H1 (cell line): ENCODE data around the gene ANP32B. TPM values are rescaled to one million over a fixed set of nuclear protein-coding genes. Genes with fewer than 3 reads are reported as not detected.

Source experiments
- GTF2F1 ChIP-seq: IDR thresholded peaks from 2 replicates; pipeline ENCODE4 v1.6.1; 2012; ENCODE audit warnings: low read depth, low read length, improper control_type of control experiment, borderline replicate concordance
- JUN ChIP-seq: IDR thresholded peaks from 2 replicates; pipeline ENCODE4 v1.6.1; 2011; ENCODE audit warnings: low read depth, mild to moderate bottlenecking, improper control_type of control experiment, low read length
- POLR2A ChIP-seq, 2 experiments: IDR thresholded peaks; 1 replicate in 1 of 2; 2 replicates in 1 of 2; pipeline ENCODE4 v1.6.1; 2011; ENCODE audit warnings: low read depth in 2 of 2, low read length in 2 of 2, mild to moderate bottlenecking in 2 of 2; ENCODE audit errors: control extremely low read depth in 1 of 2
- polyA plus RNA-seq, 7 experiments: library from polyadenylated mRNA; depleted of rRNA in 3 of 7; stranded (reverse) in 5 of 7; unstranded in 2 of 7; fragments of >200 nt in 5 of 7; fragments of 200-250 nt in 2 of 7; gene quantifications; 1 replicate in 5 of 7; 2 replicates in 1 of 7; 4 replicates in 1 of 7; pipeline versions ENCODE4 v1.2.1 to v1.2.3, GENCODE V29; 2011 to 2013; ENCODE audit warnings: missing spikeins in 2 of 7, mixed read lengths in 2 of 7
- total RNA-seq: library from RNA; stranded (reverse); fragmentation: NEBNext Ultra II Directional; extraction: Animal tissue kit (Norgen Biotek cat#: 25700); gene quantifications from 2 replicates; pipeline ENCODE4 v1.2.1, GENCODE V29; 2021

The ANP32B gene
- total and polyA plus RNA-seq, 2 of the 8 experiments (the other 6 are each of a cell fraction or from before 2014, with no cell fraction given): 7.6 to 88.1 TPM

DNA sequence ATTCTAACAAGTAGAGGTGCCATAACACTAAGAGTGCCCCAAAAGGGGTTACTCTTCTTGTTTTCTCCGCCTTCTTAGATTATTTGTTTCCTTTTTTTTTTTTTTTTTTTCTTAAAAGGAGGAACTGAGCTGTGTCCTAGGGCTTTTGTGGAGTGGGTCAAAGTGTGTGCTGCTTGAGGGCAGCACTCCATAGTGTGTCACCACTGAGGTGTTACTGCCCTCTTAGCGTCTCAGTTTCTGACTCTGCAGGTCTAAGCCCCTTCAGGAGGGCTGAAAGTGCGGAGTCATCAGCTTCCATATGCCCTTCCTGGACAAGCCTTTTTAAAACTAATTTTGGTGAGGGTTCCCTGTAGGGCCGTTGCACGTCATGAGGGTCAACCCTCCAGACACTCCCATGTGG lies 60.8 kb downstream of the ANP32B start (continued):
- TF ChIP-seq GTF2F1: no peak
- no peak for TF ChIP-seq POLR2A (IDR thresholded peaks at IDR 0.05; ENCODE audit: control extremely low read depth in 1 of 2, low read depth in 2 of 2, low read length in 2 of 2)
- TF ChIP-seq JUN: no peak
- TF ChIP-seq, all 59 proteins: peak for 0
